ENCODE measurements around the gene COL18A1.

Gene COL18A1

GRCh38 chr21:45507888-45508508 lies 103.0 kb downstream of the COL18A1 start:
- DNase-seq (ENCODE audit: low spot score), result no peak

GRCh38 chr21:45508607-45509565 lies 103.9 kb downstream of the COL18A1 start:
- DNase-seq (ENCODE audit: low spot score), result no peak

- DNase-seq (ENCODE audit: low spot score), result no peak
These were observed 104.9 kb downstream of the COL18A1 start for GRCh38 chr21:45509566-45510465.

- no peak for DNase-seq (ENCODE audit: low spot score)
These were observed 105.5 kb downstream of the COL18A1 start for GRCh38 chr21:45510466-45510955.

- no peak for DNase-seq (ENCODE audit: low spot score)
These were observed 106.0 kb downstream of the COL18A1 start for GRCh38 chr21:45511007-45511406.

- no peak for DNase-seq (ENCODE audit: low spot score)
These were observed 106.9 kb downstream of the COL18A1 start for GRCh38 chr21:45511661-45512431.

GRCh38 chr21:45512626-45513002 lies 107.6 kb downstream of the COL18A1 start:
- no peak for DNase-seq (ENCODE audit: low spot score)

GRCh38 chr21:45513003-45513717 lies 108.2 kb downstream of the COL18A1 start:
- no peak for DNase-seq (ENCODE audit: low spot score)

- DNase-seq (ENCODE audit: low spot score), result no peak
These were observed 108.9 kb downstream of the COL18A1 start for GRCh38 chr21:45513741-45514310.

GRCh38 chr21:45514311-45515021 lies 109.5 kb downstream of the COL18A1 start:
- no peak for DNase-seq (ENCODE audit: low spot score)

GRCh38 chr21:45515241-45516061 lies 110.5 kb downstream of the COL18A1 start:
- no peak for DNase-seq (ENCODE audit: low spot score)

GRCh38 chr21:45516071-45516670 lies 111.2 kb downstream of the COL18A1 start:
- no peak for DNase-seq (ENCODE audit: low spot score)

- DNase-seq (ENCODE audit: low spot score), result no peak
These were observed 111.7 kb downstream of the COL18A1 start for GRCh38 chr21:45516671-45517151.

- DNase-seq (ENCODE audit: low spot score), result no peak
These were observed 112.5 kb downstream of the COL18A1 start for GRCh38 chr21:45517249-45518065.

- no peak for DNase-seq (ENCODE audit: low spot score)
These were observed 113.8 kb downstream of the COL18A1 start for GRCh38 chr21:45518742-45519141.

- DNase-seq (ENCODE audit: low spot score), result no peak
These were observed 114.2 kb downstream of the COL18A1 start for GRCh38 chr21:45519182-45519581.

- DNase-seq (ENCODE audit: low spot score), result no peak
These were observed 116.3 kb downstream of the COL18A1 start for GRCh38 chr21:45521241-45521640.
